T-cell (primary cell): ENCODE measurements around the gene SIRPB2. TPM values are rescaled to one million over a fixed set of nuclear protein-coding genes. Genes with fewer than 3 reads are reported as not detected.

Experiments used
- ATAC-seq, 4 experiments: fragments of 200-7000 bp in 3 of 4; fragments of 150-1000 bp in 1 of 4; cut with Tn5 transposase; replicated peaks in 1 of 4; 1 replicate in 3 of 4; 2 replicates in 1 of 4; pipeline ENCODE4 v1.10.0; 2021; ENCODE audit warnings: moderate library complexity in 3 of 4, mild to moderate bottlenecking in 2 of 4, moderate number of reproducible peaks in 1 of 4
- CTCF ChIA-PET, 2 donors: fragments of 300-600 bp; sonication (Branson Sonifier 250); formaldehyde crosslinking; loops; one replicate each; lab custom pipeline; 2022; ENCODE audit warnings: antibody characterized with exemption in 2 of 2; lab: Charles Lee
- POLR2A ChIA-PET, 2 donors: fragments of 300-600 bp; sonication (Branson Sonifier 250); formaldehyde crosslinking; loops; one replicate each; lab custom pipeline; 2022; ENCODE audit warnings: antibody characterized with exemption in 2 of 2; lab: Charles Lee
- DNase-seq, 35 experiments: peaks; one replicate each; pipeline versions ENCODE4 v3.0.0 to v3.0.0-alpha.2; 2013 to 2023
- H3K27ac ChIP-seq: one replicate; pipeline ENCODE4 v1.5.1; 2013; ENCODE audit warnings: low read length
- H3K27me3 ChIP-seq, 2 experiments: replicated peaks in 1 of 2; 1 replicate in 1 of 2; 2 replicates in 1 of 2; pipeline versions ENCODE4 v1.6.1 to v1.7.0; 2013; ENCODE audit warnings: low read length in 1 of 2, mixed read lengths in 1 of 2; ENCODE audit not compliant: control insufficient read depth in 2 of 2, insufficient read depth in 2 of 2; ENCODE audit errors: extremely low read depth in 1 of 2
- H3K36me3 ChIP-seq, 2 donors: 1 replicate in 1 of 2; 2 replicates in 1 of 2; pipeline versions ENCODE4 v1.6.1 to v1.7.0; 2013; ENCODE audit warnings: low read length in 1 of 2; ENCODE audit not compliant: control insufficient read depth in 2 of 2, insufficient read depth in 1 of 2; ENCODE audit errors: extremely low read depth in 1 of 2
- H3K4me1 ChIP-seq, 2 experiments: 1 replicate in 1 of 2; 2 replicates in 1 of 2; pipeline versions ENCODE4 v1.6.1 to v1.7.0; 2013; ENCODE audit warnings: low read length in 2 of 2, mixed read lengths in 1 of 2; ENCODE audit not compliant: insufficient read depth in 2 of 2, control insufficient read depth in 1 of 2; ENCODE audit errors: extremely low read depth in 1 of 2
- H3K4me3 ChIP-seq, 2 donors: 1 replicate in 1 of 2; 2 replicates in 1 of 2; pipeline versions ENCODE4 v1.5.1 to v1.7.0; 2013; ENCODE audit warnings: mild to moderate bottlenecking in 2 of 2, low read length in 1 of 2, moderate library complexity in 1 of 2; ENCODE audit not compliant: control insufficient read depth in 1 of 2; ENCODE audit errors: extremely low read depth in 1 of 2
- H3K9me3 ChIP-seq: 2 replicates; pipeline ENCODE4 v1.7.0; 2013
- H3K27ac Mint-ChIP-seq, 2 donors: one replicate each; pipeline ENCODE4 v1.8.0; 2020 to 2021; ENCODE audit warnings: mild to moderate bottlenecking in 2 of 2, mixed read lengths in 2 of 2
- H3K27me3 Mint-ChIP-seq, 2 donors: one replicate each; pipeline ENCODE4 v1.8.0; 2021 to 2022; ENCODE audit warnings: mixed read lengths in 2 of 2
- H3K36me3 Mint-ChIP-seq: one replicate; pipeline ENCODE4 v1.8.0; 2021; ENCODE audit warnings: mixed read lengths
- H3K4me1 Mint-ChIP-seq, 3 donors: one replicate each; pipeline ENCODE4 v1.8.0; 2020 to 2022; ENCODE audit warnings: mixed read lengths in 3 of 3, mild to moderate bottlenecking in 1 of 3
- H3K4me3 Mint-ChIP-seq, 3 donors: one replicate each; pipeline ENCODE4 v1.8.0; 2020 to 2022; ENCODE audit warnings: mild to moderate bottlenecking in 3 of 3, mixed read lengths in 3 of 3, moderate library complexity in 3 of 3
- H3K9me3 Mint-ChIP-seq, 3 donors: one replicate each; pipeline ENCODE4 v1.8.0; 2020 to 2022; ENCODE audit warnings: mixed read lengths in 3 of 3
- WGBS: methylation state at CpG from one replicate; pipeline ENCODE4 v1.1.5; 2013; ENCODE audit warnings: missing lambda C conversion rate; ENCODE audit not compliant: insufficient coverage; 5-methylcytosine and 5-hydroxymethylcytosine counted together
- total RNA-seq, 35 experiments: library from RNA in 6 of 35; stranded (reverse) in 6 of 35; fragments of 120-200 nt in 1 of 35; gene quantifications; one replicate each; pipeline versions ENCODE4 v1.2.1 to v1.2.4 and lab custom pipeline; 2013 to 2026

SIRPB2 gene
- total RNA-seq, 5 donors from 2014 or later (not counting 1 experiment from before 2014, with no cell fraction given): 0.09 to 0.58 TPM; not detected in 3

DNA sequence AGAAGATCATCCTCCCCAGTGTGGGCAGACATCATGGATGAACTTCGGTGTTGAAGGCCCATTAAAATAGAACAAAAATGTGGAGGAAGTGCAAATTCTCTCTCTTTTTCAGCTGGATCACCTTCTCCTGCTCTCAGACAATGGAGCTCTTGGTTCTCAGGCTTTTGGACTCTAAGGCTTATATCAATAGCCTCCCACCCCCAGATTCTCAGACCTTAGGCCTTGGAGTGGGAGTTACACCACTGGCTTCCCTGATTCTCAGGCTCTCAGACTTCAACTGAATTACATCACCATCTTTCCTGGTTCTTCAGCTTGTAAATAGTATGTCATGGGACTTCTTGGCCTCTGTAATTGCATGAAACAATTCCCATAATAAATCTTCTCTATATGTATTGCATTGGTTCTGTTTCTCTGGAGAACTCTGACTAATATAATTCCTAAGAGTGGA is 61.2 kb downstream of the SIRPB2 start:
- H3K27ac Mint-ChIP-seq: no peak overlapping the region
- no CpG with 5 or more reads among the region's 1 CpG for WGBS
- Histone ChIP-seq H3K27me3 (peaks cover 0 to 7% of the 10 kb centered on the region in 2 experiments), H3K4me3 (no peak overlapping the region), H3K27ac (no peak overlapping the region), H3K36me3 (no peaks in the 10 kb centered on the region), H3K4me1 (peaks cover 5 to 6% of the 10 kb centered on the region in 2 experiments), H3K9me3 (no peaks in the 10 kb centered on the region)
- H3K4me1 Mint-ChIP-seq: peaks cover 18 to 27% (median 23%) of the 10 kb centered on the region in 3 donors
- no peak overlapping the region for H3K4me3 Mint-ChIP-seq
- H3K27me3 Mint-ChIP-seq: peaks cover 0 to 3% of the 10 kb centered on the region in 2 donors
- H3K36me3 Mint-ChIP-seq: peaks cover 4% of the 10 kb centered on the region
- no peak for DNase-seq
- CTCF ChIA-PET: no interaction called here
- no peak for ATAC-seq
- no peaks in the 10 kb centered on the region for H3K9me3 Mint-ChIP-seq
- POLR2A ChIA-PET: no interaction called here

DNA sequence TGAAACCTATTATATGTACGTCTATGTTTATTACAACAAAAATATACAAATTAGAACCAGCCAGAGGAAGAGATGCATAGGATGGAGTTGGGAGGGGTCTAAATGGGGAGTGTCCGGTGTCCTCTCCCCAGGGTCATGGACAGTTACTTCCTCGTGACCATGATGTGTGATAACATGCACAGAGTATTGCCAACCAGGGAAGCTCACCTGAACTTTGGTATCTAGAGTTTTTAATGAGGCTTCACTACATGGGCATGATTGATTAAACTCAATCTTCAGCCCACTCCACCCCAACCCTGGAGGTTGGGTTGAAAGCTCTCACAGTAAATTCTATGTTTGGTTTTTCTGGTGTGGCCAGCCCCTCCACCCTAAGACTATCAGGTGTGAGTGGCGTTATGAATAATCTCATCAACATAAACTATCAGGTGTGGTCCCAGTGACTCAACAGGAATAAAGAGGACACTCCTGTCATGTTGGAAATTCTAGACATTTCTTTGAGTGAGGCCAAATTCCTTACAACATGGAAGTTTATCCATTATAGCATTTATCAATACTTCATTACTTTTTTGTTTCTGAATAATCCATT is 62.0 kb downstream of the SIRPB2 start:
- no peak for ATAC-seq
- WGBS: 100% methylated on average over 1 of the region's 4 CpGs
- no peak overlapping the region for H3K4me3 Mint-ChIP-seq
- H3K27ac ChIP-seq: no peak overlapping the region
- H3K9me3 Mint-ChIP-seq: no peaks in the 10 kb centered on the region
- H3K4me1 ChIP-seq: no peaks in the 10 kb centered on the region
- ChIA-PET POLR2A (no interaction called here), CTCF (no interaction called here)
- H3K4me1 Mint-ChIP-seq: peaks cover 11 to 19% (median 17%) of the 10 kb centered on the region in 3 donors
- no peak overlapping the region for H3K27ac Mint-ChIP-seq
- no peaks in the 10 kb centered on the region for H3K36me3 ChIP-seq
- no peaks in the 10 kb centered on the region for H3K9me3 ChIP-seq
- H3K27me3 Mint-ChIP-seq: peaks cover 0 to 3% of the 10 kb centered on the region in 2 donors
- H3K36me3 Mint-ChIP-seq: peaks cover 4% of the 10 kb centered on the region
- no peak overlapping the region for H3K4me3 ChIP-seq
- H3K27me3 ChIP-seq: peaks cover 0 to 7% of the 10 kb centered on the region in 2 experiments
- DNase-seq: no peak

DNA sequence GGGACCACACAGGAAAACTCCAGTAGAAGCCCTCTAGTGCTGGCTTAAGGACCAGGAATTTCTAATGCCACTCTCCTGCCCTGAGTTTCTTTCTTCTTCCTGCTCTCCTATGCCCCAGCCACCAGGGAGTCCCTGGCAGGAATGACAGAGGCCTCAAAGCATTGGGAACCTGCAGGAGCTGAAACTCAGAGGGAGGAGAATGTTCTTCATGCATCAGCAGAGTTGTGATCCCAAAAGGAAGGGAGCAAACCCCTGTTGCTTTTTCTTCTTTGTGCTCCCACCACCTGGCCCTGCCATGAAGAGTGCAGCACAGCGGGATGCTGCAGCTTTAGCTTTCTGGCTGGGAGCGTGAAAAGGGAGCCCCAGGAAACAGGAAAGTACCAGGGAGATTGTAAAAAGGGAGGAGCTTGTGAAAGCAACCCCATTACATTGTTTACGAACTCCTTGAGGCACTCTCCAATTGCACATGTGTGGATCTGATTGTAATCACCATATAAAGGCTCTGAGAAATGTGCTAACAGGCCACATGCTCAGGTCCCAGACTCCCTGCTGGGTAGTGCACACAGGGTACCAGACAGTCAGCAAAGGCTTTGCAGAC is 63.7 kb downstream of the SIRPB2 start:
- 100% methylated on average over 1 of the region's 3 CpGs for WGBS
- POLR2A ChIA-PET: no interaction called here
- ATAC-seq (no peak), DNase-seq (no peak)
- Histone ChIP-seq H3K36me3 (no peaks in the 10 kb centered on the region), H3K4me3 (no peak overlapping the region), H3K9me3 (no peaks in the 10 kb centered on the region), H3K27ac (no peak overlapping the region), H3K27me3 (peaks cover 0 to 11% of the 10 kb centered on the region in 2 experiments), H3K4me1 (peaks cover 0 to 2% of the 10 kb centered on the region in 2 experiments)
- peaks cover under 1% of the 10 kb centered on the region for H3K36me3 Mint-ChIP-seq
- H3K27ac Mint-ChIP-seq: no peak overlapping the region
- CTCF ChIA-PET: no interaction called here
- H3K4me1 Mint-ChIP-seq: peaks cover 5 to 22% (median 12%) of the 10 kb centered on the region in 3 donors
- no peak overlapping the region for H3K4me3 Mint-ChIP-seq
- H3K9me3 Mint-ChIP-seq: no peaks in the 10 kb centered on the region
- peaks cover 0 to 7% of the 10 kb centered on the region in 2 donors for H3K27me3 Mint-ChIP-seq

DNA sequence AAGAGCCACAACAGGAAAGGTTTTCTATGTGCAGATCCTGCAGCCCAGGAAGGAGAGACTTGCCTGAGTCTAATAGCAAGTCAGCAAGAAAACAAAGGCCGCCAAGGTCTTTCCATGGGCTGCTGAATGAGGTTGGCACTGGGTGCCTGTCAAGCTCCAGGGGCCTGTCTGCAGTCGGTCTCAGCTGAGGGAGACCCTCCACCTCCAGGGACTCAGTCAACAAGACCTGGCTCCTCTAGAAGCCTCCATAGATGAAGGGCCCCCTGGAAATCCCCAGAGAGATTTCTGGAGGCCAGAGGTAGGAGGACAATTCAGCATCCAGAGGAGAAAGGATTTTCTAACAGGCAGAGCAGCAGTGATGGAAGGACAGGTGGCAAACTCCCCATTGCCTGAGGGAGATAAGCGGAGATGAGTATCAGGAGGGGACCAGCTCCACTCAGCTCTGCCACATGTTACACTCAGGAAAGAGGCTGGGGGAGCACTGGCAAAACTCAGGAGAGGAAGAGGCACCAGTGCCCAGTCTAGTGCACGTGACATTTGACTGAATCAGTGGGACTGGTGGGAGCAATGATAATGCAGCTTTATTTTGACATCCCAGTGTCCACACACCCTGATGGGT is 64.9 kb downstream of the SIRPB2 start:
- no peaks in the 10 kb centered on the region for H3K9me3 ChIP-seq
- no peak for ATAC-seq
- 89% methylated on average over 3 of the region's 4 CpGs for WGBS
- peaks cover 0 to 4% of the 10 kb centered on the region in 2 experiments for H3K4me1 ChIP-seq
- no peaks in the 10 kb centered on the region for H3K36me3 Mint-ChIP-seq
- peaks cover 4 to 21% (median 11%) of the 10 kb centered on the region in 3 donors for H3K4me1 Mint-ChIP-seq
- H3K27ac Mint-ChIP-seq: no peak overlapping the region
- peaks cover 0 to 11% of the 10 kb centered on the region in 2 experiments for H3K27me3 ChIP-seq
- H3K4me3 ChIP-seq: no peak overlapping the region
- H3K9me3 Mint-ChIP-seq: peaks cover 0 to 3% (median under 1%) of the 10 kb centered on the region in 3 donors
- peaks cover 0 to 7% of the 10 kb centered on the region in 2 donors for H3K27me3 Mint-ChIP-seq
- DNase-seq: no peak
- no peak overlapping the region for H3K27ac ChIP-seq
- no peaks in the 10 kb centered on the region for H3K36me3 ChIP-seq
- POLR2A ChIA-PET: interaction anchor here in 1 of 2 donors (0.6 kb wide), 2 partner anchors 33 to 135 kb away, joined by 4 read pairs; no protein-coding TSS in a partner anchor
- H3K4me3 Mint-ChIP-seq: no peak overlapping the region
- CTCF ChIA-PET: no interaction called here

Other genes starting within 250 kb of the SIRPB2 start
- 10 to 100 TPM; 12.9 to 29.8 (median 23.4) TPM for gene SNPH, start 225.1 kb downstream of the SIRPB2 start, total RNA-seq
- gene SDCBP2, start 162.3 kb downstream of the SIRPB2 start, total RNA-seq: 1 to 10 TPM; 1.1 to 2.4 (median 2.2) TPM
- 10 to 100 TPM; 76.7 to 90.4 (median 79.9) TPM for gene FKBP1A, start 98.4 kb downstream of the SIRPB2 start, total RNA-seq
- gene NSFL1C, start 24.6 kb downstream of the SIRPB2 start, total RNA-seq: 10 to 100 TPM; 56.7 to 68.7 (median 65.8) TPM
- under 1 TPM in 3 of 5 donors, not detected in 2; 0.19 to 0.25 (median 0.23) TPM for gene SIRPD, start 66.3 kb upstream of the SIRPB2 start, total RNA-seq
- gene SIRPB1, start 128.6 kb upstream of the SIRPB2 start, total RNA-seq: 1 to 10 TPM in 4 of 5 donors, under 1 TPM in 1; 0.62 to 6.2 (median 3.1) TPM
- gene SIRPG, start 166.4 kb upstream of the SIRPB2 start, total RNA-seq: 10 to 100 TPM; 25.4 to 59.5 (median 28.6) TPM